Endothelial cell of hepatic sinusoid (primary cell): ENCODE results near the gene TMPRSS2.

Source experiments
- in situ Hi-C: cut with HindIII; loops from 2 replicates; pipeline ENCODE4 v1.10.0; 2017; ENCODE audit warnings: low sequenced_read_pairs

The TMPRSS2 gene

DNA sequence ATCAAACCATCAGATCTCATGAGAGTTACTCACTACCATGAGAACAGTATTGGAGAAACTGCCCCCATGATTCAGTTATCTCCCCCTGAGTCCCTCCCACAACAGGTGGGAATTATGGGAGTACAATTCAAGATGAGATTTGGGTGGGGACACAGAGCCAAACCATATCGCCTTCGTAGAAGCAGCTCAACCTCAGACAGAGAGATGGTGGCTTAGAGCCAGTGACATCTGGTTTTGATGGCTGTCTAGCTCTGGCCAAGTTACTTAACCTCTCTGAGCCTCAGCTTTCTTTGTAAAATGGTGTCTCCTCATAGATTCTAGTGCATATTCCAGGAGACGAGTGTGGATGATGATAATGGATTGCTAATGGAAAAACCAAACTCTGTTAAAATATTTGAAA is 54.8 kb downstream of the TMPRSS2 start:
- in situ Hi-C loops = no loop called here

DNA sequence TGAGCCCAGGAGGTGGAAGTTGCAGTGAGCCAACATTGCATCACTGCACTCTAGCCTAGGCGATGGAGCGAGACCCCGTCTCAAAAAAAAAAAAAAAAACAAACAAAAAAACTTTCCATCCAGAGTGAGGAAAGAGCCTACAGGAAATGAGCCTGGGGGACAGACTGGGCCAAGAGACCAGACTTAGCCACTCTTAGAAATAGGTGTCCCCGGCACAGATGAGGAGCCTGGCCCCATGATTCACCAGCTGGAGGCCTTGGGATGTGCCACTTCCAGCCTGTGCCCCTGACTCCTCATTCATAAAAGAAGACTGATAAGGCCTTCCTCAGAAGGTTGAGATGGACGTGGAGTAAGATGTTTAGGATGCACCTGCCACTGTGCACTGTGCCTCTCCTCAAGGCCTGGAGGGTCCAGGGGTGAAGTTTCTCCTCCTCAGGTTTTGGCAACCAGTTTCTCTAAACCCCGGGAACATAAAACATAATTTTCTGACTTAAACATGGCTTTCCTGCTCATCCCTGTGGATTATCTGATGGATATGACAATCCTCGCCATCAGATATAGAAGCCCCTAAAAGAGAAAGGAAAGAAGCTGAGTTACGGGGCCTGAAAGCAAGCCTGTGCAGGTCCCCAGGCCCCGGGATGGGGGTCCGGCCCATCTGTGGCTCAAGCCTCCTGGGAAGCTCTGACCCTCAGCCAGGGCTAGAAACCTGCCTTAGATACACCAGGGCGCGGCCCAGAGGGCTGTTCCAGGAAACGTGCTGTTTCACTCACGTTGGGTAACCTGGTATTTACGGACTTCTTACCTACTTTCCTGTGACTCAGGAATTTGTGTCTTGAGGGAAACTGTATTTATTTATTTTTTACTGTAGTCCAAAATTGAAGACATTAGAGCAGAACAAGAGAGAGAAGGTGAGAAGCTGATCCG is 55.9 kb downstream of the TMPRSS2 start:
- in situ Hi-C loops = no loop called here

- in situ Hi-C loops = no loop called here
Observed at GRCh38 chr21:41449613-41450012, 58.3 kb downstream of the TMPRSS2 start.

DNA sequence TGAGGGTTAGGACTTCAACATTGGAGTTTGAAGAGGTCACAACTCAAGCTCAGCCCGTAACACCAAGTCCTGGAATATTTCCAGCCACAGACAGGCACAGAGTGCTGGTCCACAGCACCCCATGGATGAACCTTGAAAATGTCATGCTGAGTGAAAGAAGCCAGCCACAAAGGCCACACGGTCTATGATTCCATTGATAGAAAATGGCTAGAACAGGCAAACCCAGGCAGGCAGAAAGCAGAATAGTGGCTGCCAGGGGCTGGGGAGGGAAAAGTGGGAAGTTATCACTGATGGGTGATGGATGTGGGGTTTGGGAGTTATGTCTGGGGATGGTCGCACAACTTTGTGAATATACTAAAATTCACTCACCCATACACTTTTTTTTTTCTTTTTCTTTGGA is 60.6 kb downstream of the TMPRSS2 start:
- in situ Hi-C loops = no loop called here

DNA sequence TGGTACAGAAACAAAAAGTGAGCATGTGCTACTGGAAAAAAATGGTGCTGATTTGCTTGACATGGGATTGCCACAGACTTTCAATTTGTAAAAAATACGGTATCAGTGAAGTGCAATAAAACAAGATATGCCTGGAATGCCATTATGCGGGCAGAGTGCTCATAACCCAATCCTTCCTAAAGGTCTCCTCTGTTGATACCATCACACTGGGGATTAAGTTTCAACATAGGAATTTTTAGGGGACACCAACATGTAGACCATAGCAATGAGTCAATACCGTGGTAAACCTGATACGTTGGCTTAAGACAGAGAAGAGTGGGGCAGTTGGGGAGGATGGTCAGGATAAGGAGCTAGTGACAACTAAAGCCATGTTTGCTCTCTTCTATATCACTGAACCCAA is 61.4 kb downstream of the TMPRSS2 start:
- in situ Hi-C loops = no loop called here

- in situ Hi-C loops = no loop called here
Observed at GRCh38 chr21:41445465-41445862, 62.5 kb downstream of the TMPRSS2 start.

- in situ Hi-C loops = no loop called here
Observed at GRCh38 chr21:41444703-41445464, 63.1 kb downstream of the TMPRSS2 start.

GRCh38 chr21:41443562-41443961 is 64.4 kb downstream of the TMPRSS2 start:
- in situ Hi-C loops = no loop called here

DNA sequence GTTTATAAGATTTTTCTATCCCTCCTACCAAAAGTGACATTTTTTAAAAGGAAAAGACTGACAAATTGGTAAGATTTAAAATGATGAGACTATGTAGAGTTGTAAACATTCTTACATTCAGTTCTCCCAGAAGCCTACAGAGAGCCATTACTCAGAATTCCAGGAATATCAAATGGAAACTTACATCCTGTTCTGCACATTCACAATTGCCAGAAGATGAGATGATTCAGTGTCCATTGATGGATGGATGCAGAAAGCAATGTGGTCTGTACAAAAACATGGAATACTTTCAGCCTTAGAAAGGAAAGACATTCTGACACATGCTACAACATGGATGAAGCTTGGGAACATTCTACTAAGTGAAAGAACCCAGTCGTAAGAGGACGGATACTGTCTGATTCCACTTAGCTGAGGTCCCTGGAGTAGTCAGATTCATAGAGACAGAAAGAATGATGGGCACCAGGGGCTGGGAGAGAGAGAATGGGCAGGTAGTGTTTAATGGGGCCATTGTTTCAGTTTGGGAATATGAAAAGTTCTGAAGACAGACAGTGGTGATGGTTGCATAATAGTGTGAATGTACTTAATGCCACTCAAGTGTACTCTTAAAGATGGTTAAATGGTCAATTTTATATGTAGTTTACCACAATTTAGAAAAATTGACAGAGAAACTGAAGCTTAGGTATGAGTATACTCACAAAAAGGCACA is 65.3 kb downstream of the TMPRSS2 start:
- in situ Hi-C loops = no loop called here

DNA sequence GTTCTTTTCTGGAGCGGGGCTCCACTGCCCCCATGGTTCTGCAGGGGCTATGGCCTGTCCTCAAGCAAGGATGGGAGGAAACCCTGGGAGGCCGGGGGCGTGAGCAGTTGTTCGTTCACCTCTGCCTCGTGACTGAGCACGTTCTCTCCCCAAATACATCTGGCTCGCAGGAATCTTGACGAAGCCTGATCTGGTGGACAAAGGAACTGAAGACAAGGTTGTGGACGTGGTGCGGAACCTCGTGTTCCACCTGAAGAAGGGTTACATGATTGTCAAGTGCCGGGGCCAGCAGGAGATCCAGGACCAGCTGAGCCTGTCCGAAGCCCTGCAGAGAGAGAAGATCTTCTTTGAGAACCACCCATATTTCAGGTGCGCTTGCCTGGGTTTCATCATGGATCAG is 66.4 kb downstream of the TMPRSS2 start:
- in situ Hi-C loops = no loop called here

DNA sequence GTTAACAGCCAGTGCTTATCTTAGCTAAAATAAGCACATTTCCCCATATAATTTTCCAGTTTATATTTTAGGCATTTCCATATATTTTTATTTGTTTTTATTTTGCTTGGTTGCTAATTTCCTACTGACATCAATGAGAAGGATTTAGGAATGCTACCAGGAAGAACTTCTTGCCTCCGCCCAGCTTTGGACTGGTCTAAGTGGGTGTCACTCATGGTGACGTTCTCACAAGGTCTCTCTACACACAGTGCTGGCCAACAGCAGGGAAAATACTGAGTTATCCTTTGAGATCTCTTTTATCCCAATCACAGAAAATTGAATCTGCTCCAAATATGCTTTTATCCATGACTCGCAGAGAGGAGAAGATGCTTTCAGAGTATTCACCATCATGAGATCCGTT is 68.7 kb downstream of the TMPRSS2 start:
- in situ Hi-C loops = no loop called here

GRCh38 chr21:41438425-41439113 is 69.4 kb downstream of the TMPRSS2 start:
- in situ Hi-C loops = no loop called here

DNA sequence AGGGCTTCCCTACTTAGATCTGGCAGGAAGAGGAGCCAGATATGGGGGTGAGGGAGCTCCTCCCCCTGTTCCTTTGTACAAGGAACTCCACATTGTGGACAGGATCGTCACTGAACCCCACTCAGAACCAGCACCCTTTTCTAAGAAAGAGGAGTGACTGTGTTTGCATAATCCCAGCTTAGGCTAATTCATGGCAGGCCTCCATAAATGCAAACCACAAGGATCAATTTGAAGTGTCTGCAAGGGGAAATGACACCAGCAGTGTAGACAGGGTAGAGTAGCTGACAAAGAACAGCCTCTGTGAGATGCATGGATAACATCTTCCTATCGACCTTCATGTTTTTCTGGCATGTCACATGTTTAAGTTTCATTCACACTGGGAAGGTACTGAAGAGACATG is 70.2 kb downstream of the TMPRSS2 start:
- in situ Hi-C loops = no loop called here

- in situ Hi-C loops = no loop called here
Observed at GRCh38 chr21:41435706-41436105, 72.3 kb downstream of the TMPRSS2 start.

DNA sequence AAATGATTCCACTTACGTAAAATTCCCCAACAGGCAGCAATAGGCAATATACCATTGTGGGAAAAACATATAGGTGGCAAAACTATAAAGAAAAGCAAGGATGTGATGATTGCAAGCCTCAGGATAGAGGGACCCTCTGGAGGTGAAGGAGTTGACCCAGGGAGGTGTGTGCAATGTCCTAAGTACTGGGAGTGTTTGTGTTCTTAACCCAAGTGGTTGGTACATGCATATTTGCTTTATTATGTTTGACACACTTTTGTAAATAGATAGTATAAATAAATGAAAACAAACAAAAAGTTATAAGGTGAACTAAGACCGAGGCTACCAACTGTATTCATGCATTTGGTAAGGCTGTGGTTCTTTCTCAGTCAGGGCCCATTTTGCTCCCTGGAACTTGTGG is 74.4 kb downstream of the TMPRSS2 start:
- in situ Hi-C loops = loop anchor here (5.0 kb wide), 1 partner anchor 56 kb away; no protein-coding TSS in a partner anchor

- in situ Hi-C loops = loop anchor here (5.0 kb wide), 1 partner anchor 56 kb away; no protein-coding TSS in a partner anchor
Observed at GRCh38 chr21:41432562-41433460, 75.1 kb downstream of the TMPRSS2 start.

- in situ Hi-C loops = loop anchor here (5.0 kb wide), 1 partner anchor 55 kb away; no protein-coding TSS in a partner anchor
Observed at GRCh38 chr21:41431788-41432548, 76.0 kb downstream of the TMPRSS2 start.

DNA sequence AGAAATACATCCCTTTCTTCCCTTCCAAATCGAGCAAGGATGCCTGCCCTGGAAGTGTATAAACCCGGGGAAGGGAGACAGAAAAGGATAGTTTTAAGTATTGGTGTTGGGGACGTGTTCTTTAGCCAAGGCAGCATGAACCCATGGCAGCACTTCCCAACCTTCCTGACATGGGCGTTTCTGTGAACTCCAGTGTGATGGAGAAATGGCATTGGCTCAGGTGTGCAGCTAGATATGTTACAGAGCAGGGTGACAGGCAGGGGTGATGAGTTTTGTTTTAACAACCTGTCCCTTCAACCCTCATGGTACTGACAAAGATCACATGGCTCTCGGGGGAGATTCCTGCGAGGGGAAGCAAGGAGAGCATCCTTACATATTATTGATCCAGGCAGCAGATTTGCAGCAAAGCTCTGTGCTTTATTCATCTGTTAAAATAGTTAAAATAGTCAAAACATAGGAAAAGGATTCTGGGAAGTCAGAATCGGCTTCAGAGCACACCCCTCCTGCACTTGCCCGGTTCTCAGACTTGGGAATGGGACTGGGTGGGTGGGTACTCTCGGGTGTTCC is 78.0 kb downstream of the TMPRSS2 start:
- in situ Hi-C loops = loop anchor here (5.0 kb wide), 1 partner anchor 53 kb away; no protein-coding TSS in a partner anchor
